PC-9 (cell line): ENCODE data around the gene DVL2. TPM values are rescaled to one million over a fixed set of nuclear protein-coding genes. Genes with fewer than 3 reads are reported as not detected.

Experiments
- BruUV-seq: library from RNA; stranded (reverse); fragments of 400-500 nt; replicated peaks from 2 replicates; lab custom pipeline; 2021; lab: Mats Ljungman, UMichigan
- CTCF ChIA-PET: fragments of 300-600 bp; sonication (Branson Sonifier 250); formaldehyde crosslinking; loops from one replicate; lab custom pipeline; 2022; ENCODE audit warnings: antibody characterized with exemption; lab: Charles Lee
- POLR2A ChIA-PET: fragments of 300-600 bp; sonication (Branson Sonifier 250); formaldehyde crosslinking; loops from one replicate; lab custom pipeline; 2022; ENCODE audit warnings: antibody characterized with exemption; ENCODE audit not compliant: unreplicated experiment; lab: Charles Lee
- DNase-seq, 2 experiments: peaks; one replicate each; pipeline versions ENCODE4 v3.0.0 to v3.0.0-alpha.2; 2015 to 2022; ENCODE audit warnings: mixed read lengths in 1 of 2
- H2AFZ ChIP-seq: fragments of 200-600 bp; sonication (generic); 2 replicates; pipeline ENCODE4 v1.8.1; 2017; ENCODE audit warnings: antibody characterized with exemption
- H3F3A ChIP-seq: fragments of 200-600 bp; sonication (generic); 2 replicates; pipeline ENCODE4 v1.8.1; 2017; ENCODE audit warnings: antibody characterized with exemption, mild to moderate bottlenecking, low read depth; ENCODE audit not compliant: insufficient read depth
- H3K27ac ChIP-seq: fragments of 200-600 bp; sonication (generic); 2 replicates; pipeline ENCODE4 v1.6.1; 2016; ENCODE audit warnings: mixed run types
- H3K27me3 ChIP-seq: fragments of 200-600 bp; sonication (generic); 2 replicates; pipeline ENCODE4 v1.6.1; 2016; ENCODE audit warnings: low read depth, mixed run types; ENCODE audit not compliant: insufficient read depth
- H3K36me3 ChIP-seq: fragments of 200-600 bp; sonication (generic); 2 replicates; pipeline ENCODE4 v1.6.1; 2016; ENCODE audit warnings: low read depth, mixed run types
- H3K4me1 ChIP-seq: fragments of 200-600 bp; sonication (generic); replicated peaks from 2 replicates; pipeline ENCODE4 v1.6.1; 2016; ENCODE audit warnings: mixed run types; ENCODE audit not compliant: insufficient read depth
- H3K4me2 ChIP-seq: fragments of 200-600 bp; sonication (generic); 2 replicates; pipeline ENCODE4 v1.6.1; 2017; ENCODE audit warnings: mixed run types
- H3K4me3 ChIP-seq: fragments of 200-600 bp; sonication (generic); 2 replicates; pipeline ENCODE4 v1.6.1; 2016; ENCODE audit warnings: mixed run types
- H3K79me2 ChIP-seq: fragments of 200-600 bp; sonication (generic); 2 replicates; pipeline ENCODE4 v1.6.1; 2017; ENCODE audit warnings: low read depth, mixed run types
- H3K9me2 ChIP-seq: fragments of 200-600 bp; sonication (generic); 2 replicates; pipeline ENCODE4 v1.8.1; 2017; ENCODE audit warnings: mild to moderate bottlenecking; ENCODE audit not compliant: insufficient read depth
- H3K9me3 ChIP-seq: fragments of 200-600 bp; sonication (generic); 2 replicates; pipeline ENCODE4 v1.8.1; 2016; ENCODE audit warnings: low read depth; ENCODE audit not compliant: insufficient read depth
- H4K20me1 ChIP-seq: fragments of 200-600 bp; sonication (generic); 2 replicates; pipeline ENCODE4 v1.8.1; 2017; ENCODE audit not compliant: insufficient read depth
- CTCF ChIP-seq: fragments of 200-600 bp; sonication (generic); conservative IDR thresholded peaks from 2 replicates; pipeline ENCODE4 v1.6.1; 2017; ENCODE audit warnings: mixed run types, antibody characterized with exemption, mild to moderate bottlenecking, moderate library complexity
- EZH2 ChIP-seq: fragments of 200-600 bp; sonication (generic); IDR thresholded peaks from 2 replicates; pipeline ENCODE4 v1.8.0; 2017; ENCODE audit warnings: antibody characterized with exemption, low read depth
- intact Hi-C: fragments of 100-400 bp; cut with micrococcal nuclease; formaldehyde crosslinking; loops from one replicate; pipeline ENCODE4 v1.10.0; 2022; ENCODE audit not compliant: unreplicated experiment
- total RNA-seq: library from RNA; stranded (reverse); gene quantifications from 2 replicates; pipeline ENCODE4 v1.2.3, GENCODE V29; 2021

The DVL2 gene
- total RNA-seq, 1 experiment from 2014 or later: 86.8 TPM

GRCh38 chr17:7224110-7224509 lies 10.2 kb downstream of the DVL2 start:
- no peak overlapping the region for H3K27ac ChIP-seq
- POLR2A ChIA-PET: interaction anchor here (0.7 kb wide), 1 partner anchor 9 kb away, joined by 5 read pairs; no protein-coding TSS in a partner anchor

GRCh38 chr17:7223375-7223774 lies 10.9 kb downstream of the DVL2 start:
- peaks cover 34% of the 10 kb centered on the region for H3K79me2 ChIP-seq
- H3K9me2 ChIP-seq: no peaks in the 10 kb centered on the region
- H3K36me3 ChIP-seq: peaks cover 31% of the 10 kb centered on the region
- H2AFZ ChIP-seq: no peak overlapping the region
- peaks cover 32% of the 10 kb centered on the region for H3K4me1 ChIP-seq
- DNase-seq: no peak
- H3F3A ChIP-seq: peaks cover 71% of the 10 kb centered on the region
- no TSS peak for BruUV-seq
- intact Hi-C loops: loop anchor here (5.0 kb wide), 1 partner anchor 84 kb away; the partner anchor contains the start of gene EIF5A
- H3K4me2 ChIP-seq: no peak overlapping the region
- POLR2A ChIA-PET: no interaction called here
- no peak overlapping the region for H3K27ac ChIP-seq
- H3K4me3 ChIP-seq: no peak overlapping the region
- peaks cover 36% of the 10 kb centered on the region for H4K20me1 ChIP-seq
- no peaks in the 10 kb centered on the region for H3K27me3 ChIP-seq
- no peaks in the 10 kb centered on the region for H3K9me3 ChIP-seq
- CTCF ChIA-PET: no interaction called here
- TF ChIP-seq EZH2: no peak
- TF ChIP-seq CTCF: no peak

More at GRCh38 chr17:7224110-7224509, 10.2 kb downstream of the DVL2 start:
- H3K4me2 ChIP-seq: no peak overlapping the region
- H3K9me3 ChIP-seq: no peaks in the 10 kb centered on the region
- intact Hi-C loops: loop anchor here (5.0 kb wide), 1 partner anchor 83 kb away; the partner anchor contains the start of gene EIF5A
- peaks cover 25% of the 10 kb centered on the region for H3K4me1 ChIP-seq
- DNase-seq: no peak
- H3K79me2 ChIP-seq: peaks cover 34% of the 10 kb centered on the region
- BruUV-seq: no TSS peak
- peaks cover 31% of the 10 kb centered on the region for H3K36me3 ChIP-seq
- H4K20me1 ChIP-seq: peaks cover 36% of the 10 kb centered on the region
- CTCF ChIA-PET: no interaction called here
- no peaks in the 10 kb centered on the region for H3K9me2 ChIP-seq
- H2AFZ ChIP-seq: no peak overlapping the region
- TF ChIP-seq CTCF (no peak), EZH2 (no peak)
- peaks cover 73% of the 10 kb centered on the region for H3F3A ChIP-seq
- H3K4me3 ChIP-seq: no peak overlapping the region
- H3K27me3 ChIP-seq: no peaks in the 10 kb centered on the region

GRCh38 chr17:7222972-7223292 lies 11.4 kb downstream of the DVL2 start:
- intact Hi-C loops: loop anchor here (5.0 kb wide), 1 partner anchor 84 kb away; the partner anchor contains the start of gene EIF5A
- BruUV-seq: no TSS peak
- H3K4me2 ChIP-seq: no peak overlapping the region
- peaks cover 34% of the 10 kb centered on the region for H3K79me2 ChIP-seq
- peaks cover 33% of the 10 kb centered on the region for H3K4me1 ChIP-seq
- H3K27me3 ChIP-seq: no peaks in the 10 kb centered on the region
- no peak overlapping the region for H3K27ac ChIP-seq
- DNase-seq: no peak
- peaks cover 67% of the 10 kb centered on the region for H3F3A ChIP-seq
- peaks cover 36% of the 10 kb centered on the region for H4K20me1 ChIP-seq
- peaks cover 31% of the 10 kb centered on the region for H3K36me3 ChIP-seq
- TF ChIP-seq EZH2 (no peak), CTCF (no peak)
- CTCF ChIA-PET: no interaction called here
- no peaks in the 10 kb centered on the region for H3K9me2 ChIP-seq
- no peaks in the 10 kb centered on the region for H3K9me3 ChIP-seq
- POLR2A ChIA-PET: interaction anchor here (0.5 kb wide), 1 partner anchor 661 kb away, joined by 3 read pairs; no protein-coding TSS in a partner anchor
- no peak overlapping the region for H2AFZ ChIP-seq
- H3K4me3 ChIP-seq: no peak overlapping the region
